Transverse colon (tissue), 4 donors: ENCODE results near the gene ZNF526.

ENCODE experiments used
- CTCF ChIP-seq, 5 experiments: fragments of 200-600 bp in 3 of 5; fragments of 450-650 bp in 2 of 5; sonication (generic) in 3 of 5; IDR thresholded peaks; 1 replicate in 2 of 5; 2 replicates in 3 of 5; pipeline ENCODE4 v1.5.1; 2016 to 2017; ENCODE audit warnings: antibody characterized with exemption in 5 of 5, inconsistent platforms in 3 of 5, mild to moderate bottlenecking in 2 of 5, moderate library complexity in 1 of 5
- EP300 ChIP-seq: sonication (generic); formaldehyde crosslinking; IDR thresholded peaks from one replicate; pipeline ENCODE4 v1.6.1; 2017; ENCODE audit warnings: antibody characterized with exemption, low read depth
- POLR2AphosphoS5 ChIP-seq, 3 donors: sonication (generic); formaldehyde crosslinking; IDR thresholded peaks; one replicate each; pipeline ENCODE4 v1.6.1; 2016; ENCODE audit warnings: antibody characterized with exemption in 3 of 3

- TF ChIP-seq CTCF (IDR thresholded peaks at IDR 0.05): no peak
- no peak for TF ChIP-seq POLR2AphosphoS5 (IDR thresholded peaks at IDR 0.05)
- TF ChIP-seq EP300: no peak
Observed at GRCh38 chr19:42271861-42272534, 51.9 kb downstream of the ZNF526 start.
